DND-41 (cell line): ENCODE measurements around the gene ADAT2.

ENCODE experiments used
- ATAC-seq: fragments of 200-7000 bp; cut with Tn5 transposase; 3 replicates; pipeline ENCODE4 v1.9.1; 2021; ENCODE audit warnings: low read depth; ENCODE audit not compliant: insufficient read depth
- DNase-seq: peaks from one replicate; pipeline ENCODE4 v3.0.0-alpha.2; 2020
- H2AFZ ChIP-seq: 2 replicates; pipeline ENCODE4 v1.6.0; 2012; ENCODE audit warnings: low read depth, low read length
- H3K27ac ChIP-seq: 2 replicates; pipeline ENCODE4 v1.5.1; 2012; ENCODE audit warnings: low read length, inconsistent platforms
- H3K27me3 ChIP-seq: fragments of 200-600 bp; sonication (generic); 2 replicates; pipeline ENCODE4 v1.6.0; 2012; ENCODE audit warnings: low read length, mild to moderate bottlenecking, inconsistent platforms; ENCODE audit not compliant: insufficient read depth, poor library complexity
- H3K36me3 ChIP-seq: 2 replicates; pipeline ENCODE4 v1.5.1; 2012; ENCODE audit warnings: low read length, inconsistent platforms; ENCODE audit not compliant: insufficient read depth
- H3K4me1 ChIP-seq: 2 replicates; pipeline ENCODE4 v1.5.1; 2012; ENCODE audit warnings: mild to moderate bottlenecking, low read length; ENCODE audit not compliant: insufficient read depth
- H3K4me2 ChIP-seq: 2 replicates; pipeline ENCODE4 v1.6.0; 2012; ENCODE audit warnings: mild to moderate bottlenecking, moderate library complexity, low read length, inconsistent platforms; ENCODE audit not compliant: insufficient read depth
- H3K4me3 ChIP-seq, 2 experiments: fragments of 200-600 bp in 1 of 2; shearing (Covaris generic) in 1 of 2; 2 replicates each; pipeline ENCODE4 v1.5.1; 2012 to 2016; ENCODE audit warnings: inconsistent platforms in 2 of 2, low read length in 2 of 2, mild to moderate bottlenecking in 2 of 2, low read depth in 1 of 2, moderate library complexity in 1 of 2
- H3K79me2 ChIP-seq: 2 replicates; pipeline ENCODE4 v1.6.0; 2012; ENCODE audit warnings: low read length, inconsistent platforms; ENCODE audit not compliant: insufficient read depth
- H3K9ac ChIP-seq: 2 replicates; pipeline ENCODE4 v1.6.0; 2012; ENCODE audit warnings: low read depth, mild to moderate bottlenecking, inconsistent platforms, low read length, moderate library complexity
- H3K9me3 ChIP-seq: 2 replicates; pipeline ENCODE4 v1.5.1; 2012; ENCODE audit warnings: low read length, moderate library complexity, mild to moderate bottlenecking, inconsistent platforms; ENCODE audit not compliant: insufficient read depth, severe bottlenecking
- H4K20me1 ChIP-seq: 2 replicates; pipeline ENCODE4 v1.6.0; 2012; ENCODE audit warnings: low read length; ENCODE audit not compliant: insufficient read depth
- CTCF ChIP-seq: IDR thresholded peaks from 2 replicates; pipeline ENCODE4 v1.5.1; 2012; ENCODE audit warnings: borderline replicate concordance, low read length, moderate library complexity, mild to moderate bottlenecking; ENCODE audit not compliant: poor library complexity, severe bottlenecking; ENCODE audit errors: extremely low read depth
- EZH2 ChIP-seq: IDR thresholded peaks from 3 replicates; pipeline ENCODE4 v1.6.1; 2012; ENCODE audit warnings: borderline replicate concordance, low read depth, mild to moderate bottlenecking, moderate library complexity, low read length, inconsistent platforms; ENCODE audit not compliant: severe bottlenecking

The ADAT2 gene

DNA sequence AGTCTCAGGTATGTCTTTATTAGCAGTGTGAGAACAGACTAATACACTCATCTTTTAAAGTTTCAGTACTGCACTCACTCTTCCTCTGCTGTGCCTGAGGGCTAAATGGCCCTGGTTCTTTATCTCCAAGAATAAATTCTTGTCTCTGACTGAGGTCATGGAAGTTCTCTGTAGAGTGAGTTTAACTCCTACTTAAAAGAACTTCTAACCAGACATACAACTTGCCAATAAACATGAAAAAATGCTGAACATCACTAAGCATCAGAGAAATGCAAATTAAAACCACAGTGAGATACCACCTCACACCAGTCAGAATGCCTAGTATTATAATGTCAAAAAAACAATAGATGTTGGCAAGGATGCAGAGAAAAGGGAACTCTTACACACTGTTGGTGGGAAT is 73.6 kb downstream of the ADAT2 start:
- H3K9me3 ChIP-seq: no peaks in the 10 kb centered on the region
- TF ChIP-seq EZH2 (no peak), CTCF (no peak)
- DNase-seq (no peak), ATAC-seq (no peak)
- no peak overlapping the region for H3K27ac ChIP-seq
- no peaks in the 10 kb centered on the region for H3K36me3 ChIP-seq
- H3K4me2 ChIP-seq: no peak overlapping the region
- no peaks in the 10 kb centered on the region for H3K27me3 ChIP-seq
- no peak overlapping the region for H3K4me3 ChIP-seq
- no peaks in the 10 kb centered on the region for H3K4me1 ChIP-seq
- H4K20me1 ChIP-seq: no peaks in the 10 kb centered on the region
- no peak overlapping the region for H2AFZ ChIP-seq
- no peaks in the 10 kb centered on the region for H3K79me2 ChIP-seq
- H3K9ac ChIP-seq: no peak overlapping the region

DNA sequence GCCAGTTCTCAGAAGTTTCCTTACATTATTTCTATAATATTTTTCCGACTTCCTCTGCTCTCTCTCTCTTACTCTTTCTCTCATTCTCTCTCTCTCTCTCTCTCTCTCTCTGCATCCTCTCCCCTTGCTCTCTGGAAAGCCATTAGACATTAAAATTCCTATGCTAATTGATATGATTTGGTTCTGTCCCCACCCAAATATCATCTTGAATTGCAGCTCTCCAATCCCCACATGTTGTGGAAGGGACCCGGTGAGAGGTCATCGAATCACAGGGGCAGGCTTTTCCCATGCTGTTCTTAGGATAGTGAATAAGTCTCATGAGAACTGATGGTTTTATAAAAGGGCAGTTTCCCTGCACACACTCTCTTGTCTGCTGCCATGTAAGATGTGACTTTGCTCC is 74.1 kb downstream of the ADAT2 start:
- TF ChIP-seq EZH2: no peak
- no peak for TF ChIP-seq CTCF
- H3K9ac ChIP-seq: no peak overlapping the region
- H3K9me3 ChIP-seq: no peaks in the 10 kb centered on the region
- no peaks in the 10 kb centered on the region for H3K4me1 ChIP-seq
- H4K20me1 ChIP-seq: no peaks in the 10 kb centered on the region
- H3K36me3 ChIP-seq: no peaks in the 10 kb centered on the region
- no peak overlapping the region for H3K4me2 ChIP-seq
- no peaks in the 10 kb centered on the region for H3K79me2 ChIP-seq
- DNase-seq: no peak
- H3K4me3 ChIP-seq: no peak overlapping the region
- H3K27ac ChIP-seq: no peak overlapping the region
- ATAC-seq: no peak
- no peak overlapping the region for H2AFZ ChIP-seq
- no peaks in the 10 kb centered on the region for H3K27me3 ChIP-seq

DNA sequence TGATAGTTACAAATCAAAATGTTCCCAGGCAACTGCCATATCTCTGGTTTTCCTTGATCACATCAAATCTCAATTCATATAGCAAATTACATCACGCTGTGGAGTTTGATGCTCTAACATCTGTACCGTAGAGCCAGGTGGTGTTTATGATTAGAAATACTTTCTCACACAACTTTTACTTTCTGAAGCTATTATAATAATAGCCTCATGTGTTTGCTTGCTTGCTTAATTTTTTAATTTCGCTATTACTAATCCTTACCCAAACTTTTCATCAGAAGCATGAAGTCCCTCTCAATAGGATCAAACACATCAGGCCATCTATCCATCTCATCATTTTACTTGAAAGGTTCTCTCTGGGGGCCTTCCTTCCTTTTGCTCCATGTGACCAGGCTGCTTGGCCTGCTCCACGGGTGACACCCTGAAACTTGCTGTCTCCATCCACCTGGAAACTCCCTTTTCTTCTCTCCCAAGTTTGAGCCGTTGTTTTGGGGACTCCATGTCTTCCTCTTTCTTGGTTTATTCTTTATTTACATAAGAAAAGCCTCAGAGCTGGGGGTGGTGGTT is 75.4 kb downstream of the ADAT2 start:
- H3K36me3 ChIP-seq: no peaks in the 10 kb centered on the region
- H3K4me2 ChIP-seq: no peak overlapping the region
- H3K79me2 ChIP-seq: no peaks in the 10 kb centered on the region
- H3K4me3 ChIP-seq: no peak overlapping the region
- ATAC-seq: no peak
- TF ChIP-seq CTCF (no peak), EZH2 (no peak)
- DNase-seq: no peak
- no peaks in the 10 kb centered on the region for H3K4me1 ChIP-seq
- no peak overlapping the region for H3K27ac ChIP-seq
- H3K9ac ChIP-seq: no peak overlapping the region
- H3K9me3 ChIP-seq: no peaks in the 10 kb centered on the region
- H3K27me3 ChIP-seq: no peaks in the 10 kb centered on the region
- no peak overlapping the region for H2AFZ ChIP-seq
- no peaks in the 10 kb centered on the region for H4K20me1 ChIP-seq

DNA sequence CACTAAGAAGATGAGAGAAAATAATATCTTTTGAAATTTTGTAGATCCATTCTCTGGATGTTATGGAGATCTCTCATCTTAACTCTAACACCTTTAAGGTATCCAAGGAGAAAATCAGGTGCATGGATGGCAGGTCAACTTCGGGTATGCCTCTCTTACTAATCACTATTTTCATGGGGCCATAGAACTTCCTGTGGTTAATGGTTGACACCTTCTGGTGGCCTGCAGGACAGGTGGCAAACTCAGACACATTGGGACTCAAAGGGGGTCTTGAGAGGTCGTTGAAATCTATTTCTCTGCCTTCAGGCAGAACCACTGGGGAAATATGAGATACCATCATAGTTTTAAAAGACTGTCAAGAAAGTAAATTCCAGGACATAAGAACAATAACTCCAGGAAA is 76.5 kb downstream of the ADAT2 start:
- Histone ChIP-seq H3K4me3 (no peak overlapping the region), H3K36me3 (no peaks in the 10 kb centered on the region), H2AFZ (no peak overlapping the region), H3K4me1 (no peaks in the 10 kb centered on the region), H3K27me3 (no peaks in the 10 kb centered on the region), H3K9ac (no peak overlapping the region), H3K9me3 (no peaks in the 10 kb centered on the region), H3K79me2 (no peaks in the 10 kb centered on the region), H3K4me2 (no peak overlapping the region), H4K20me1 (no peaks in the 10 kb centered on the region), H3K27ac (no peak overlapping the region)
- no peak for TF ChIP-seq CTCF
- TF ChIP-seq EZH2: no peak
- DNase-seq (no peak), ATAC-seq (no peak)
